Sigmoid colon (tissue), 7 donors: ENCODE data around the gene ALG9. TPM values are rescaled to one million over a fixed set of nuclear protein-coding genes. Genes with fewer than 3 reads are reported as not detected.

Experiments
- DNase-seq: peaks from one replicate; pipeline ENCODE4 v3.0.0-alpha.2; 2019
- H3K27ac ChIP-seq, 4 donors: fragments of 200-600 bp; sonication (generic); one replicate each; pipeline ENCODE4 v1.5.1; 2016 to 2019; ENCODE audit warnings: mild to moderate bottlenecking in 1 of 4
- H3K27me3 ChIP-seq, 3 donors: fragments of 200-600 bp; sonication (generic); one replicate each; pipeline ENCODE4 v1.5.1; 2019; ENCODE audit warnings: mild to moderate bottlenecking in 1 of 3
- H3K36me3 ChIP-seq, 4 donors: fragments of 200-600 bp; sonication (generic); one replicate each; pipeline ENCODE4 v1.5.1; 2016 to 2019
- H3K4me1 ChIP-seq, 4 donors: fragments of 200-600 bp; sonication (generic); one replicate each; pipeline ENCODE4 v1.5.1; 2017 to 2019
- H3K4me3 ChIP-seq, 4 donors: fragments of 200-600 bp; sonication (generic); one replicate each; pipeline ENCODE4 v1.5.1; 2017 to 2019; ENCODE audit warnings: mild to moderate bottlenecking in 2 of 4, moderate library complexity in 1 of 4
- H3K9me3 ChIP-seq, 4 donors: fragments of 200-600 bp in 3 of 4; sonication (generic) in 3 of 4; one replicate each; pipeline versions ENCODE4 v1.5.1 to v1.6.1; 2013 to 2019
- CTCF ChIP-seq, 4 experiments: fragments of 450-650 bp in 3 of 4; fragments of 200-600 bp in 1 of 4; IDR thresholded peaks; one replicate each; pipeline ENCODE4 v1.5.1; 2016 to 2019; ENCODE audit warnings: antibody characterized with exemption in 4 of 4, mild to moderate bottlenecking in 3 of 4, moderate library complexity in 2 of 4
- EP300 ChIP-seq, 4 donors: sonication (generic); formaldehyde crosslinking; IDR thresholded peaks; one replicate each; pipeline ENCODE4 v1.6.1; 2017; ENCODE audit warnings: antibody characterized with exemption in 4 of 4
- POLR2A ChIP-seq, 2 donors: fragments of 450-650 bp; IDR thresholded peaks; one replicate each; pipeline ENCODE4 v1.6.1; 2016; ENCODE audit warnings: antibody characterized with exemption in 2 of 2, mild to moderate bottlenecking in 2 of 2, moderate library complexity in 2 of 2
- POLR2AphosphoS5 ChIP-seq, 4 donors: sonication (generic); formaldehyde crosslinking; IDR thresholded peaks; one replicate each; pipeline ENCODE4 v1.6.1; 2017; ENCODE audit warnings: antibody characterized with exemption in 4 of 4
- WGBS, 2 donors: extraction: QIAGEN DNeasy Blood & Tissue Kit; methylation state at CpG; one replicate each; pipeline ENCODE4 v1.1.7; 2013; 5-methylcytosine and 5-hydroxymethylcytosine counted together
- intact Hi-C: fragments of 100-400 bp; cut with DNase I; formaldehyde crosslinking; loops from one replicate; pipeline ENCODE4 v1.15.1; 2023
- polyA plus RNA-seq, 3 donors: library from polyadenylated mRNA; stranded (reverse); fragments of 200-250 nt; gene quantifications; one replicate each; pipeline ENCODE4 v1.2.3, GENCODE V29; 2013
- total RNA-seq, 4 donors: library from RNA; depleted of rRNA; stranded (reverse); fragments of >200 nt; gene quantifications; one replicate each; pipeline ENCODE4 v1.1.0, GENCODE V29; 2016
- donor health status: healthy with polysubstance abuse.
- donor health status: Bipolar disorder and iron deficiency.
- donor health status: healthy.

Gene ALG9
- total and polyA plus RNA-seq, 7 donors, result 6.0 to 40.4 (median 25.5) TPM

GRCh38 chr11:111801135-111801534, 70.2 kb downstream of the ALG9 start:
- TF ChIP-seq POLR2A (IDR thresholded peaks at IDR 0.05) (no peak), POLR2AphosphoS5 (IDR thresholded peaks at IDR 0.05) (no peak), CTCF (IDR thresholded peaks at IDR 0.05) (no peak), EP300 (IDR thresholded peaks at IDR 0.05) (no peak)
- no peak overlapping the region for H3K27ac ChIP-seq
- H3K36me3 ChIP-seq, result peaks cover 0 to 52% (median 4%) of the 10 kb centered on the region in 4 donors
- intact Hi-C loops, result no loop called here
- H3K9me3 ChIP-seq, result no peaks in the 10 kb centered on the region
- no peak overlapping the region for H3K4me3 ChIP-seq
- H3K4me1 ChIP-seq, result peaks cover 0 to 4% (median 0%) of the 10 kb centered on the region in 4 donors
- no peaks in the 10 kb centered on the region for H3K27me3 ChIP-seq
- no peak for DNase-seq
- 87 to 93% methylated on average over 2 of the region's 2 CpGs for WGBS, 2 donors

GRCh38 chr11:111798279-111798678, 73.1 kb downstream of the ALG9 start:
- DNase-seq, result no peak
- Histone ChIP-seq H3K9me3 (no peaks in the 10 kb centered on the region), H3K4me1 (no peaks in the 10 kb centered on the region), H3K27me3 (no peaks in the 10 kb centered on the region), H3K36me3 (peaks cover 0 to 33% (median 0%) of the 10 kb centered on the region in 4 donors), H3K27ac (no peak overlapping the region), H3K4me3 (no peak overlapping the region)
- no peak for TF ChIP-seq POLR2AphosphoS5 (IDR thresholded peaks at IDR 0.05)
- 95 to 100% methylated on average over 1 of the region's 1 CpG for WGBS, 2 donors
- intact Hi-C loops, result no loop called here

GRCh38 chr11:111797145-111797581, 74.2 kb downstream of the ALG9 start:
- Histone ChIP-seq H3K4me1 (no peaks in the 10 kb centered on the region), H3K27ac (no peak overlapping the region), H3K9me3 (no peaks in the 10 kb centered on the region), H3K36me3 (peaks cover 0 to 24% (median 0%) of the 10 kb centered on the region in 4 donors), H3K4me3 (no peak overlapping the region), H3K27me3 (no peaks in the 10 kb centered on the region)
- DNase-seq, result no peak
- WGBS, 2 donors, result 96 to 98% methylated on average over 2 of the region's 2 CpGs
- intact Hi-C loops, result no loop called here
- TF ChIP-seq POLR2AphosphoS5 (IDR thresholded peaks at IDR 0.05) (no peak), CTCF (IDR thresholded peaks at IDR 0.05) (no peak), POLR2A (IDR thresholded peaks at IDR 0.05) (no peak)

- Histone ChIP-seq H3K27ac (no peak overlapping the region), H3K36me3 (peaks cover 0 to 20% (median 0%) of the 10 kb centered on the region in 4 donors), H3K4me3 (no peak overlapping the region), H3K27me3 (no peaks in the 10 kb centered on the region), H3K4me1 (no peaks in the 10 kb centered on the region), H3K9me3 (no peaks in the 10 kb centered on the region)
- WGBS, 2 donors, result 66 to 71% methylated on average over 3 of the region's 3 CpGs
- no peak for DNase-seq
- intact Hi-C loops, result no loop called here
- TF ChIP-seq EP300 (IDR thresholded peaks at IDR 0.05) (no peak), POLR2A (IDR thresholded peaks at IDR 0.05) (no peak), POLR2AphosphoS5 (IDR thresholded peaks at IDR 0.05) (no peak)
Observed at GRCh38 chr11:111796696-111797095, 74.7 kb downstream of the ALG9 start.

- no peaks in the 10 kb centered on the region for H3K9me3 ChIP-seq
- no peak overlapping the region for H3K4me3 ChIP-seq
- DNase-seq, result no peak
- no peak for TF ChIP-seq POLR2A (IDR thresholded peaks at IDR 0.05)
- TF ChIP-seq CTCF (IDR thresholded peaks at IDR 0.05), result no peak
- TF ChIP-seq POLR2AphosphoS5 (IDR thresholded peaks at IDR 0.05), result no peak
- no peak for TF ChIP-seq EP300 (IDR thresholded peaks at IDR 0.05)
- 97 to 99% methylated on average over 7 of the region's 7 CpGs for WGBS, 2 donors
- intact Hi-C loops, result no loop called here
- peaks cover 0 to 10% (median 0%) of the 10 kb centered on the region in 4 donors for H3K36me3 ChIP-seq
- no peaks in the 10 kb centered on the region for H3K4me1 ChIP-seq
- H3K27me3 ChIP-seq, result no peaks in the 10 kb centered on the region
- no peak overlapping the region for H3K27ac ChIP-seq
Observed at GRCh38 chr11:111795334-111795985, 75.9 kb downstream of the ALG9 start.

- TF ChIP-seq POLR2A (IDR thresholded peaks at IDR 0.05) (no peak), POLR2AphosphoS5 (IDR thresholded peaks at IDR 0.05) (no peak), CTCF (IDR thresholded peaks at IDR 0.05) (no peak), EP300 (IDR thresholded peaks at IDR 0.05) (no peak)
- Histone ChIP-seq H3K27me3 (no peaks in the 10 kb centered on the region), H3K9me3 (no peaks in the 10 kb centered on the region), H3K36me3 (peaks cover 0 to 12% (median 0%) of the 10 kb centered on the region in 4 donors), H3K27ac (no peak overlapping the region), H3K4me3 (no peak overlapping the region), H3K4me1 (peaks cover 0 to 1% (median 0%) of the 10 kb centered on the region in 4 donors)
- 92 to 93% methylated on average over 5 of the region's 5 CpGs for WGBS, 2 donors
- intact Hi-C loops, result no loop called here
- DNase-seq, result no peak
Observed at GRCh38 chr11:111793863-111794262, 77.5 kb downstream of the ALG9 start.
